ENCODE results near the gene RBMS3.

Gene RBMS3

DNA sequence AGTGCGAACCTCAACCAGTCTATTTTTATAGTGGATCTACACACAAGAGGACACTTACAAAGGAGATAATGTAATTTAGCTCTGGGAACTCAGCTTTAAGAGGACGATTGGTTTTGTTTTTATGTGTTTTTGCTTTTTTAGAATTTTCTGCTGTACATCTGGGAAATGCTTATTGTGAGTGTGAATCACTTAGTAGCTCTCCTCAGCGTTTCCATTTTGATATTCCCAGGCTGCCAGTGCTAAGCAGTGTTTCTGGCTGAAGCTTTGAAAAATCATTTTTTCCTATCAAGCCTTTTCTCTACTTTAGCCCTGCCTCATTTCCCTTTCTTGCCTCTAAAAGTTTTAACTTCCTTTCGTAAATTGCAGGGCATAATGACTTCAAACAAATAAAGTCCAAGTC is 117.9 kb downstream of the RBMS3 start:
- Histone ChIP-seq H3K4me3 (ENCODE audit: control insufficient read depth in 1 of 7, extremely low read depth in 1 of 7, insufficient read depth in 4 of 7, low read depth in 2 of 7, low read length in 6 of 7) (no peak overlapping the region), H3K4me1 (ENCODE audit: control extremely low read depth in 1 of 4, control insufficient read depth in 4 of 4, insufficient read depth in 4 of 4, low read length in 3 of 4) (no peaks in the 10 kb centered on the region), H3K27me3 (replicated peaks in 2 of 5; ENCODE audit: control insufficient read depth in 4 of 5, insufficient read depth in 5 of 5, low read length in 4 of 5) (no peaks in the 10 kb centered on the region), H3K36me3 (ENCODE audit: control insufficient read depth in 4 of 4, insufficient read depth in 4 of 4, low read length in 3 of 4) (no peaks in the 10 kb centered on the region), H3K9me3 (ENCODE audit: control extremely low read depth in 1 of 5, control insufficient read depth in 4 of 5, insufficient read depth in 2 of 5, low read depth in 1 of 5, low read length in 4 of 5) (peaks cover 0 to 3% (median 0%) of the 10 kb centered on the region in 5 experiments), H3K27ac (ENCODE audit: insufficient read depth in 1 of 2, low read depth in 1 of 2, low read length in 2 of 2, poor library complexity in 1 of 2, severe bottlenecking in 2 of 2) (no peak overlapping the region)
- ChIA-PET POLR2A (no interaction called here), CTCF (interaction anchor here (1.0 kb wide), 1 partner anchor 19 kb away, joined by 3 read pairs; no protein-coding TSS in a partner anchor)
- WGBS (ENCODE audit: insufficient coverage) = 94% methylated on average over 2 of the region's 4 CpGs
- DNase-seq = no peak

DNA sequence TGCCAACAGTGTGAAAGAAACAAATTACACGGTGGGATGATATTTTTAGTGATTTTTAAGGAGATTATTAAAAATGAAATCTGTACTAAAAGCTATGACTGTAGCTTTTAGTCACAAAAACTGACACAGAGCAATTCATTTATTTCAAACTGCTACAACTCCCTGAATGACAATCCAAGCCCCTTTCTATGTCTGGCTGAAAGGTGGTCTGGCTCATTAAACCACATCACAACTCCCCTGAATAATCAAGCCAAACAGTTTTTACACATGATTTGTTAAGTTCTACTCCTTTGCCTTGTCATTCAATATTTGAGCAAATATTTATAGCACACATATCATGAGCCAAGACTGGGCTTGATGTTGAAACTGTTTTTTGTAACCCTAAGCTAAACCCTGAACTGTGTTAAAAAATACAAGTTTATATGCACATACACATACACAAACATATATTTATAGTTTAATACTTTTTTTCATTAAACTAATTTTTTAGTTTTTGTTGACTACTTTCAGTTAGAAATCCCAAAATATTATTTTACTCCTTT is 125.5 kb downstream of the RBMS3 start:
- no peaks in the 10 kb centered on the region for H3K36me3 ChIP-seq (ENCODE audit: control insufficient read depth in 4 of 4, insufficient read depth in 4 of 4, low read length in 3 of 4)
- H3K9me3 ChIP-seq (ENCODE audit: control extremely low read depth in 1 of 5, control insufficient read depth in 4 of 5, insufficient read depth in 2 of 5, low read depth in 1 of 5, low read length in 4 of 5) = no peaks in the 10 kb centered on the region
- DNase-seq = no peak
- ChIA-PET POLR2A (no interaction called here), CTCF (no interaction called here)
- peaks cover 0 to 1% (median 0%) of the 10 kb centered on the region in 4 experiments for H3K4me1 ChIP-seq (ENCODE audit: control extremely low read depth in 1 of 4, control insufficient read depth in 4 of 4, insufficient read depth in 4 of 4, low read length in 3 of 4)
- H3K27me3 ChIP-seq (replicated peaks in 2 of 5; ENCODE audit: control insufficient read depth in 4 of 5, insufficient read depth in 5 of 5, low read length in 4 of 5) = no peaks in the 10 kb centered on the region
- no CpG with 5 or more reads among the region's 1 CpG for WGBS (ENCODE audit: insufficient coverage)
- H3K27ac ChIP-seq (ENCODE audit: insufficient read depth in 1 of 2, low read depth in 1 of 2, low read length in 2 of 2, poor library complexity in 1 of 2, severe bottlenecking in 2 of 2) = no peak overlapping the region
- no peak overlapping the region for H3K4me3 ChIP-seq (ENCODE audit: control insufficient read depth in 1 of 7, extremely low read depth in 1 of 7, insufficient read depth in 4 of 7, low read depth in 2 of 7, low read length in 6 of 7)

DNA sequence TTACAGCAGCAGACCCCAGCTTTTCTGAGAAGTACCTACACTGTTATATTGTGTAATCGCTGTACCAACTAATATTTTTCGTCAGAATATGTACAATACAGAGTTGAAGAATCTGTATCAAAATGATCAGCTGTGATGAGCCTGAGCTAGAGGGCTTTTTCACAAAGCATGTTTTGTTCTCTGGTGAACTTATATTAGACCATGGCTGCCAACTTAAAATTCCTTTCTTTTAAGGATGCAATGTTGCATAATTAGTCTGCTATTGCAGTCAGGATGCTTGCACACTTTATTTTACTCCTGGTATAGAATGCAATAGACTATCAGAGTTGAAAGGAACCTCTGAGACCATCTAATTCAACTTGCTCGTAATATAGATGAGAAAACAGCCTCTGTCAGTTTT is 127.8 kb downstream of the RBMS3 start:
- WGBS (ENCODE audit: insufficient coverage) = 100% methylated on average over 2 of the region's 3 CpGs
- CTCF ChIA-PET = no interaction called here
- Histone ChIP-seq H3K9me3 (ENCODE audit: control extremely low read depth in 1 of 5, control insufficient read depth in 4 of 5, insufficient read depth in 2 of 5, low read depth in 1 of 5, low read length in 4 of 5) (no peaks in the 10 kb centered on the region), H3K4me3 (ENCODE audit: control insufficient read depth in 1 of 7, extremely low read depth in 1 of 7, insufficient read depth in 4 of 7, low read depth in 2 of 7, low read length in 6 of 7) (no peak overlapping the region), H3K27ac (ENCODE audit: insufficient read depth in 1 of 2, low read depth in 1 of 2, low read length in 2 of 2, poor library complexity in 1 of 2, severe bottlenecking in 2 of 2) (no peak overlapping the region), H3K4me1 (ENCODE audit: control extremely low read depth in 1 of 4, control insufficient read depth in 4 of 4, insufficient read depth in 4 of 4, low read length in 3 of 4) (peaks cover 0 to 16% (median 3%) of the 10 kb centered on the region in 4 experiments), H3K36me3 (ENCODE audit: control insufficient read depth in 4 of 4, insufficient read depth in 4 of 4, low read length in 3 of 4) (no peaks in the 10 kb centered on the region), H3K27me3 (replicated peaks in 2 of 5; ENCODE audit: control insufficient read depth in 4 of 5, insufficient read depth in 5 of 5, low read length in 4 of 5) (no peaks in the 10 kb centered on the region)
- POLR2A ChIA-PET = no interaction called here
- no peak for DNase-seq

DNA sequence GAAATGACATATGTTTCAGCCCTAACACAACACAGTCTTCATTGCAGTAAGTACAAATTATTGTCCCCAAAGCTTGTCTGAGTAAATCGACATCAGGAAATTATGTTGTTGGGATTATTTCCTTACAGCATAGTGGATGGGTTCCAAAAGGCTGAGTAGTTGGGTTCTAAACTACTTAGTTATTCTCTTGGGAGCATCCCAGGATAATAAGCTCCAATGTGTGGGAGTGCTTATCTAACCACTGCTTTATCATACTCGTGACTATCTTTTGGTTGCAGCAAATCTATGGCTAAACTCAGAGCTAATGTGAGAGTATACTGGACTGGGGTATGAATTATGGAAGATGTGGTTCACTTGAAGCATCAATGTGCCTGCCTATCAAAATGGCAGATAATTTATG is 128.5 kb downstream of the RBMS3 start:
- no peak overlapping the region for H3K27ac ChIP-seq (ENCODE audit: insufficient read depth in 1 of 2, low read depth in 1 of 2, low read length in 2 of 2, poor library complexity in 1 of 2, severe bottlenecking in 2 of 2)
- WGBS (ENCODE audit: insufficient coverage) = no CpG with 5 or more reads among the region's 2 CpGs
- no peak for DNase-seq
- POLR2A ChIA-PET = no interaction called here
- H3K4me3 ChIP-seq (ENCODE audit: control insufficient read depth in 1 of 7, extremely low read depth in 1 of 7, insufficient read depth in 4 of 7, low read depth in 2 of 7, low read length in 6 of 7) = no peak overlapping the region
- no peaks in the 10 kb centered on the region for H3K9me3 ChIP-seq (ENCODE audit: control extremely low read depth in 1 of 5, control insufficient read depth in 4 of 5, insufficient read depth in 2 of 5, low read depth in 1 of 5, low read length in 4 of 5)
- peaks cover 0 to 16% (median 3%) of the 10 kb centered on the region in 4 experiments for H3K4me1 ChIP-seq (ENCODE audit: control extremely low read depth in 1 of 4, control insufficient read depth in 4 of 4, insufficient read depth in 4 of 4, low read length in 3 of 4)
- H3K27me3 ChIP-seq (replicated peaks in 2 of 5; ENCODE audit: control insufficient read depth in 4 of 5, insufficient read depth in 5 of 5, low read length in 4 of 5) = no peaks in the 10 kb centered on the region
- CTCF ChIA-PET = no interaction called here
- no peaks in the 10 kb centered on the region for H3K36me3 ChIP-seq (ENCODE audit: control insufficient read depth in 4 of 4, insufficient read depth in 4 of 4, low read length in 3 of 4)

DNA sequence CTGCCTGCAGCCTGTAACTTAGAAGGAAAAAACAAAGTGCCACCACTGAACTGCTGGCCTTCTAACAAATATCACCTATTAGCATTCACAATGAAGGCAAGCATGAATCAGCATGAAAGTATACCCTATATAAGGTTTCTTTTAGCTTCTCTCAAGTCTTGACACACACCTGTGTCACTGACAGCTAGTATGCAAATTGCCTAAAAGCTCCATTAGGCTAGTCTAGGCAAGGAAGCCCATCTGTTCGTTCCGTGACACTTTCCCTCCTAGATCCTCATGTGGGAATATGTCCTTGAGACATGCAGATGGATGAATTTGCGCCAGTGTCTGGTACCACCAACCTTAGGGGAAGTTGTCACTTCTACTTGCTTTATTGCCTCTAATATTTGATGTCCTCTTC is 129.3 kb downstream of the RBMS3 start:
- CTCF ChIA-PET = no interaction called here
- POLR2A ChIA-PET = no interaction called here
- H3K4me1 ChIP-seq (ENCODE audit: control extremely low read depth in 1 of 4, control insufficient read depth in 4 of 4, insufficient read depth in 4 of 4, low read length in 3 of 4) = peaks cover 0 to 16% (median 3%) of the 10 kb centered on the region in 4 experiments
- H3K4me3 ChIP-seq (ENCODE audit: control insufficient read depth in 1 of 7, extremely low read depth in 1 of 7, insufficient read depth in 4 of 7, low read depth in 2 of 7, low read length in 6 of 7) = no peak overlapping the region
- no peaks in the 10 kb centered on the region for H3K27me3 ChIP-seq (replicated peaks in 2 of 5; ENCODE audit: control insufficient read depth in 4 of 5, insufficient read depth in 5 of 5, low read length in 4 of 5)
- H3K36me3 ChIP-seq (ENCODE audit: control insufficient read depth in 4 of 4, insufficient read depth in 4 of 4, low read length in 3 of 4) = no peaks in the 10 kb centered on the region
- H3K9me3 ChIP-seq (ENCODE audit: control extremely low read depth in 1 of 5, control insufficient read depth in 4 of 5, insufficient read depth in 2 of 5, low read depth in 1 of 5, low read length in 4 of 5) = no peaks in the 10 kb centered on the region
- peak in 1 of 3 donors; percentile 9 for DNase-seq
- 100% methylated on average over 2 of the region's 3 CpGs for WGBS (ENCODE audit: insufficient coverage)
- H3K27ac ChIP-seq (ENCODE audit: insufficient read depth in 1 of 2, low read depth in 1 of 2, low read length in 2 of 2, poor library complexity in 1 of 2, severe bottlenecking in 2 of 2) = no peak overlapping the region

DNA sequence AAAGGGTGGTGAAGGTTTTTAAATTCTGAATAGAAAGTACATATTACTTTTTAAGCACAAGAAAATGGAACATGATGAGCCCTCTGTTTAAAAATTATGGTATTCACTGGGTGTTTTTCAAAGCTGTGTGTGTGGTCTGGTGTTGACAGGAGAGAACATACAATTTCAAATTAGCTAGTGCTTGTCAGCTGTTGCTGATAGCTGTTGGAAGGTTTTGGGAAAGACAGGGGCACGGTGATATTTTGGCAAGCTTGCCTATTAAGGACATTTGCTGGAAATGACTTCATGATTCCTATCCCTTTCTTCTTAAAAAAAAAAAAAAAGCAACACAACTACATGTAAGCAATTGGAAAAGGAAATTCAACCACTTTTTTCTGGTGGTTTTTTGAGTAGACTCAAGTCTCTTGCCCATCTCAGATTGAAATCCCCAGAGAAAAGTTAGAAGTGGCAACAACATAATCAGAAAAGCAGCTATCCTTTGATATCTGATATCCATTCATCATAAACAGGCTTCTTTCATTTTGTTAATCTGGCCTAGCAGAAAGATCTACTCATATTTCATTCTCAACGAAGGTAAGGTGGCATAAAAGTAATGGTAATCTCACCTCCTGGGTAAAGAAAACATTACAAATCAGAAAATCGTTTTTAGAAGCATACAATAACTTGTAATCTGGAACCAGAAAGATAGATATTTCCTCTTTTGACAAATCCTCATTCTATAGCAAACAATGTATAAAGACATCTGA is 130.0 kb downstream of the RBMS3 start:
- CTCF ChIA-PET = no interaction called here
- no peak overlapping the region for H3K27ac ChIP-seq (ENCODE audit: insufficient read depth in 1 of 2, low read depth in 1 of 2, low read length in 2 of 2, poor library complexity in 1 of 2, severe bottlenecking in 2 of 2)
- WGBS (ENCODE audit: insufficient coverage) = no CpG with 5 or more reads among the region's 3 CpGs

DNA sequence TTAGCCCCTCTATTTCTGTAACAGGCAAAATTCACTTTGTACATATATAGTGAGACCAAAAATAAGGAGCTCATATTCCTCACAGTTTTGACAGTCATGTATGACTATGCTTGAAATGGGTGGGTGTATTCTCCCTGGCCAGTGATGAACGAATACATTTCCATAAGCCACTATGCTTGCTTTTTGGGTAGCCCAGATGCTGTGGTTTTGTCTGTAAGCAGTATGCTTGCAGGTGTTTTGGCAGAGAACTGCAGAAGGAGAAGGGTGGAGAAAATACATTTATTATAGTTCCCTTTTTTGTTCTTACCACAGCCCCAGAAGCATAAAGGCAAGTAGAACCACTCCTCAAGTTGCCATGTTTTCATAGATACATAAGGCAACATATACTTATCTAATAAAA is 131.2 kb downstream of the RBMS3 start:
- Histone ChIP-seq H3K27ac (ENCODE audit: insufficient read depth in 1 of 2, low read depth in 1 of 2, low read length in 2 of 2, poor library complexity in 1 of 2, severe bottlenecking in 2 of 2) (no peak overlapping the region), H3K36me3 (ENCODE audit: control insufficient read depth in 4 of 4, insufficient read depth in 4 of 4, low read length in 3 of 4) (no peaks in the 10 kb centered on the region), H3K27me3 (replicated peaks in 2 of 5; ENCODE audit: control insufficient read depth in 4 of 5, insufficient read depth in 5 of 5, low read length in 4 of 5) (no peaks in the 10 kb centered on the region), H3K4me3 (ENCODE audit: control insufficient read depth in 1 of 7, extremely low read depth in 1 of 7, insufficient read depth in 4 of 7, low read depth in 2 of 7, low read length in 6 of 7) (no peak overlapping the region), H3K4me1 (ENCODE audit: control extremely low read depth in 1 of 4, control insufficient read depth in 4 of 4, insufficient read depth in 4 of 4, low read length in 3 of 4) (peaks cover 0 to 16% (median 3%) of the 10 kb centered on the region in 4 experiments), H3K9me3 (ENCODE audit: control extremely low read depth in 1 of 5, control insufficient read depth in 4 of 5, insufficient read depth in 2 of 5, low read depth in 1 of 5, low read length in 4 of 5) (no peaks in the 10 kb centered on the region)
- CTCF ChIA-PET = interaction anchor here (0.7 kb wide), 1 partner anchor 10 kb away, joined by 4 read pairs; no protein-coding TSS in a partner anchor
- peak; percentile 59 to 96 (median 94) for DNase-seq
- WGBS (ENCODE audit: insufficient coverage) = no CpG with 5 or more reads among the region's 1 CpG
- POLR2A ChIA-PET = no interaction called here

More for the DNA sequence above, 130.0 kb downstream of the RBMS3 start:
- no peak overlapping the region for H3K4me3 ChIP-seq (ENCODE audit: control insufficient read depth in 1 of 7, extremely low read depth in 1 of 7, insufficient read depth in 4 of 7, low read depth in 2 of 7, low read length in 6 of 7)
- no peaks in the 10 kb centered on the region for H3K36me3 ChIP-seq (ENCODE audit: control insufficient read depth in 4 of 4, insufficient read depth in 4 of 4, low read length in 3 of 4)
- no peaks in the 10 kb centered on the region for H3K9me3 ChIP-seq (ENCODE audit: control extremely low read depth in 1 of 5, control insufficient read depth in 4 of 5, insufficient read depth in 2 of 5, low read depth in 1 of 5, low read length in 4 of 5)
- DNase-seq = no peak
- POLR2A ChIA-PET = interaction anchor here (0.6 kb wide), 1 partner anchor 15 kb away, joined by 4 read pairs; no protein-coding TSS in a partner anchor
- H3K27me3 ChIP-seq (replicated peaks in 2 of 5; ENCODE audit: control insufficient read depth in 4 of 5, insufficient read depth in 5 of 5, low read length in 4 of 5) = no peaks in the 10 kb centered on the region
- peaks cover 0 to 16% (median 3%) of the 10 kb centered on the region in 4 experiments for H3K4me1 ChIP-seq (ENCODE audit: control extremely low read depth in 1 of 4, control insufficient read depth in 4 of 4, insufficient read depth in 4 of 4, low read length in 3 of 4)
